ENCODE measurements around the gene SIN3A.

Gene SIN3A

DNA sequence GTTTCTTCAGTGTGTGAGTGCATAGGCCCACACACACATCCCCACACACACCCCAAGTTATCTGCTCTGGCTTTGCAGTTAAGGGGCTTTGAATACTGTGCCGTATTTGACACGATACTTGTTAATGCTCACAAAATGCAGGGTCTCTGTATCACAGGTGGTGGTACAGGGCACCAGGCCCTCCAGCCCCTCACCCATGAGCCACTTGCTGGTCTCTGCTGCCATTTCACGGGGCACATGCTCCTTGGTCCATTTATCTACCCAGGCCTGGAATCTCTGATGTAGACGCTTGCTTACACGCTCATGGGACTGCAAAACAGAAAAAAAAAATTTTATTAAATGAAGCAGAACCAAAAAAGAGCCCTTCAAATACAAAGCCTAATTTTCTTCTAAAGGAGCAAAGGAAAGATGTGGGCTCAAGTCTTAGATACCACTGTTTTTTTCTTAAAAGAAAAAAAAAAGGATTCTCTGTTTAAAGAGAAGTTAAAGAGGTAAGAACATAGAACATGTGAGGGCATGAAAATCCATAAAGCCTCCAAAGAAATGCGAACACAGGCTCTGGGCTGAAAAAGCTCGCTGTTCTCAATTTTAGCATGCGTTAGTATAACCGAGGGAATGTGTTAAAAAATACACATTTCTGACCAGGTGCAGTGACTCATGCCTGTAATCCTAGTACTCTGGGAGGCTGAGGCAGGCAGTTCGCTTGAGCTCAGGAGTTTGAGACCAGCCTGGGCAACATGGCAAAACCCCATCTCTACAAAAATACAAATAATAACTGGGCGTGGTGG, 79.4 kb downstream of the SIN3A start:
- no peak for DNase-seq

DNA sequence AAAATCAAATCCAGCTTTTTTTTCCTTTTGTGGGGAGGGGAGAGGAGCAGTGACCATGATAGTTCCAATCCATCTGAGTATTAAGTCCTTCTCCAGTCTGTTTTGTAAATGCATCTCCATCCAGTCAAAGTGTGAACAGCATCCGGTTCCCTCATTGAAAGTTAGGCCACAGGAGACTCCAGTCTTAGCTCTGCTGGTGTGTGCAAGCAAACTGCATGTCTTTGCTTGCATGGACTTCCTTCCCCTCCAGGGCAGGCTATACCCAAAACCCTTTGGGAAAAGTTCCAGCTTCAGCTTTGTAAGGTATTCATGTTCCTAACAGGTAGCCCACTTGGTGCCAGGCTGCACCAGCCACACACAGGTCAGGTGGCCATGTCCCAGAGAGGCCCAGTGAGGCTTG, 80.0 kb downstream of the SIN3A start:
- DNase-seq, result no peak

DNA sequence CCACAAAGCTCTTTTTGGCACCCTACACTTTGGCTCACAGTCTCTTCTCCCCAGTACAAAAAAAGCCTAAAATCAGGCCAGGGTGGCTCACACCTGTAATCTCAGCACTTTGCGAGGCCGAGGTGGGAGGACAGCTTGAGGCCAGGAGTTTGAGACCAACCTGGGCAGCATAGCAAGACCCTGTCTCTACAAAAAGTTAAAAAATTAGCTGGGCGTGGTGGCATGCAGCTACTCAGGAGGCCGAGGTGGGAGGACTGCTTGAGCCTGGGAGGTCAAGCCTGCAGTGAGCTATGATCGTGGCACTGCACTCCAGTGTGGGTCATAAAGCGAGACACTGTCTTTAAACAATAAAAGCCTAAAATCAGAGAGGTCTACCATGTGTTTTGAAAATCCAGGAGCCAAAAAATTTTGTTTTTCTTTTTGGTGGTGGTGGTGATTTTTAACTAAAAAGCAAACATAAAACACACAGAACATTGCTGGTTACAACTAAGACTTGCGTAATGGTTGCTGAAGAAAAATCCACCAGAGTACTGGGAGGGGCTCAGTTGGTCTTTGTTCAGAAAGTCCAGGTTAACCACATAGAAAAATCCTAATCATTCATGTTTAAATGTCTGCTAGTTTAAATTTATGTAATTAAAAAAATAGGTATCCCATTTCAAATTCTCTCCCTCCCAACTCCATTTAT, 81.5 kb downstream of the SIN3A start:
- DNase-seq, result no peak

DNA sequence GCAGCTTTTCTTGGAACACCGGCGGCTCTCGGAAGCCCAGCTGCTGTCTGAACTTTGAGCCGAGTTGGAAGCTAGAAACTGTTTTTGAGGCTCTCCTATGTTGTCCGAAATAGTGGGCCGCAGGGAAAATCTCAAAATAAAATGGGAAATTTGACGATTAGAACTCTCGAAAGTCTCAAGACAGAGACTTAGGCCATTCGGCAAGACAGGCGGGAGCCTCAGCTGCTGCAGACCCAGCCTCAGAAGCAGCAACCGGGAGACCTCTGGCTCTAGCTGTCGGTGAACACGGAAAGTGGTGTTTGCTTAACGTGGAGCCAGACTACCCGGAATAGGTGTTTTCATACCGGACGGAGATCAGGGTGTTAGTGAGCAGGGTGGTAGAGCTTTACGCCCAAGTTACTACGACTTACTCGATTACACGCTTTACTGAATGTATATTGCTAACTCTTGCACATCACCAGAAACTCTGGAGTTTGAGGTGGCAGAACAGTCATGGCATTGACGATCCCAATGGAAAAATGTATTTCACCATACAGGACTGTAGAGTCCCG, 82.7 kb downstream of the SIN3A start:
- DNase-seq, result no peak

DNA sequence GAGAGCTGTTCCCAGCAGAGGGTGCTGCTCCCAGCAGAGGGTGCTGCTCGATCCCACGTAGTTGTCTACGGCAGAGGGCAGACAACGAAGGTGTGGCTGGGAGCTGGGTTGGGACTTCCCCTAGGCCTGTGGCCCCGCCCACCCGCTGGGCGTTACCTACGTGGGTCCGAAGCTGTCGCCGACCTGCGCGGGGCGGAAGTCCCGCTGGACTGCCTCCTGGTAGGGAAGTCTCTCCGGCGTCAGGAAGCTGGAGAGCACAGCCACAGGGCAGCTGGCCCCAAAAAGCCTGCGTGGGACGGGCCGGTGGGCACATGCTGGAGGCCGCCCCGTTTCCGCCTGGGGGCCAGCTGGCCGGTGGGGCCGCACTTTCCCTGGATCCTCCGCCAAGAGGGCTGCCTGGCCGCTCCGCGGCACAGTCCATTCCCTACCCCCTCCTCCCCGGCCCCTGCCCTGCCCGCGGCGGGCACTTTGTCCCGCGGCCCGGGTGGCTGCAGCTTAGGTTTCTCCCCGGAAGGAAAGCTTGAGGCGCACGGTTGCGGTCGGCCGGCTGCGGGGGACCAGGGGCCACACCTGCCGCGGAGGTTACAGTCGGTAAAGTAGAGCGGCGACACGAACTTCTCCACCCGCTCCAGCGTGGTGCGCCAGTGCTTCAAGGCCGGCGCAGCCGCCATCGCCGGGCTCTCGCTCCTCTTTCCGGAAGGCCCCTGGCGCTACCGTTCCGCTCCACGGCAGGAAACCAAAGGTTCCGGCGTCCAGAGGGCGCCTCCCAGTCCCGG, 83.4 kb downstream of the SIN3A start, which contains the start of gene MAN2C1:
Gene MAN2C1, minus strand, starts transcription at position 695 of the 776 bp plus-strand sequence. Its CDS starts 24 bp downstream, at position 671.
- DNase-seq, result peak; percentile 91 to 98 (median 97)

DNA sequence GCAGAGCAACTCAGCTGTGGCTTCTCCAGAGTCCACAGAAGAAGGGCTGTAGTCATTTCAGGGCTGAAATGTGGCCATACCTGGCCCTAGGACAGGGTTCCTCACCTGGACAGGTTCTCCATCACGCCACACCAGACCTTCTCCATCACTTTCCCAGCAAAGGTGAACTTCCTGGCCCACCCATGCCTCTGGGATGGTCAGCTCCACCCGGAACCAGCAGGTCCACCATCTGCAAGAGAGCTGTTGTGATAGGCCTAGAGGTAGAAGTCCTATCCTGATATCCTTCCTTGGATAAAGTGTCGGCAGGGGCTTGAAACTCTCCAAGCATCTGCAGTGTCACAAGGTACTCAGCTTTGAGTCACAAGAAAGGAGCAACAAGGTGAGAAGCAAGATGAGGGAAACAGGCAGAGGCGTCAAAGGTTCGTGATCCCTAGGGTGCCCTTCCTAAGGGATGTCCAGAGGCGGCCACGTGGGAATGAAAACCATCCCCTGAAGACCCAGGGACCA, 84.0 kb downstream of the SIN3A start:
- DNase-seq, result no peak

DNA sequence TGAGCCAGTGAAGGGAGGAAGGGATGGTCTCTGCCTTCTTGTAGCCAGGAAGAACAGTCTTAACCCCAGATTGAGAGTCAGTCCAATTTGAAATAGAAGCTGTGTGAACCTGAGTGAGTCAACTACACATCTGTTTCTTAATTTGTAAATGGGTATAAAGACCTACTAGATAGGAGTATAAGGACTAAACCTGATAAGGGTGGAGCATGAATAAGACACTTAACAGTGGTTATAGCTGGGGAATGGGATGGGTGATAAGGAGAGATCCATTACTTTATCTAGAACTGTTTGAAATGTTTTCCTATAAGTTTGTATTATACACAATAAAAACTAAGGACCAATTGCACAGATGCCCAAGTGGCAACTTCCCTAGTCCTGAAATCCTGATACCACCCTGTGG, 84.5 kb downstream of the SIN3A start:
- DNase-seq, result no peak

DNA sequence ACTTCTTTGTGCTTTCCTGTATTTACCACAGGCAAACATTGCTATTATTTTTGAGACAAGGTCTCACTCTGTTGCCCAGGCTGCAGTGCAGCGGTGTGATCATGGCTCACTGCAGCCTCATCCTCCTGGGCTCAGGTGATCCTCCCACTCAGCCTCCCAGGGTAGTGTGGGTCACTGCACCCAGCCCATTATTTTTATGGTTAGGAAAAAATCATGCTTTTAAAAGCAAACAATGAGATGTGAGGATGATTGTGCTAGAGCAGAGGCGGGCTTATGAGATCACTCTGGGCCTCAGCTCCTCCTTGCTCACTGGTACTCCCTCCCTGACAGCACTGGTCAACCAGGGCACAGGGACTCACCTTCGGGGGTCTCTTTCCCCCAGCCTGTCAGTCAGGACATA, 85.3 kb downstream of the SIN3A start:
- no peak for DNase-seq

DNA sequence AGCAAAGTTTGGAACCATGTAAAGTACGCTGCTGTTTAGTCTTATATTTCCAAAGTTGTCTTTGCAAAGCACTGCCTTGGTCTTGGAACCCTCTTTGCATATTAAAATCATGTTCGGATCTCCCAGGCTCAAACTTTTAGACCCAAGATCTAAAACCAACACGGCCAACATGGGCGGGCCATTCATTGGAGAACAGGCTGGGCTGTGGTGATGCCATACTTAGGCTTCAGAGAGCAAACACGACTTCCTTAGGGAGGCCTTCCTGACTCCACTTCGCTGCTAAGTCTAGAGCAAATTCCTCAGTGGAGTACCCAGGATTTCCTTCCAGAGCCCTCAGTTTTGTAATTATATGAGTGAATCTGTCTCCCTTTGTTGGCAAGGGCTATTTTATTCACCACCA, 86.6 kb downstream of the SIN3A start:
- DNase-seq, result no peak

DNA sequence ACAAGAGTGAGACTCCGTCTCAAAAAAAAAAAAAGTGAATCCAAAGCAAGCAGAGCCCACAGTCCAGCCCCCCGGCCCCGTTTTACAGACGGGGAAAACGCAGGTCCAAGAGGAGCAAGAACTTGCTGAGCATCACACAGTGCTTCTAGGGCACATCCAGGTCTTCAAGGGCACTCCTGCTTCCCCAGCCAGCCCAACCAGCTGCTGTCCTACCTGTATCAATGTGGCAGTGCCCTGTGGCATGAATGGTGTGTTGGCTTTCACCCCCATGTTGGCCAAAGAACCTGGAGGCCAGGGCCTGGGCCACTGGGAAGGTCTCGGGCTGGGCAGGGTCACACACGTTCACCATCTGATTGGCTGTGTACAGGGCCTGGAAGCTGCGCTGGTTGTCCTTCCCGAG, 87.7 kb downstream of the SIN3A start:
- no peak for DNase-seq

DNA sequence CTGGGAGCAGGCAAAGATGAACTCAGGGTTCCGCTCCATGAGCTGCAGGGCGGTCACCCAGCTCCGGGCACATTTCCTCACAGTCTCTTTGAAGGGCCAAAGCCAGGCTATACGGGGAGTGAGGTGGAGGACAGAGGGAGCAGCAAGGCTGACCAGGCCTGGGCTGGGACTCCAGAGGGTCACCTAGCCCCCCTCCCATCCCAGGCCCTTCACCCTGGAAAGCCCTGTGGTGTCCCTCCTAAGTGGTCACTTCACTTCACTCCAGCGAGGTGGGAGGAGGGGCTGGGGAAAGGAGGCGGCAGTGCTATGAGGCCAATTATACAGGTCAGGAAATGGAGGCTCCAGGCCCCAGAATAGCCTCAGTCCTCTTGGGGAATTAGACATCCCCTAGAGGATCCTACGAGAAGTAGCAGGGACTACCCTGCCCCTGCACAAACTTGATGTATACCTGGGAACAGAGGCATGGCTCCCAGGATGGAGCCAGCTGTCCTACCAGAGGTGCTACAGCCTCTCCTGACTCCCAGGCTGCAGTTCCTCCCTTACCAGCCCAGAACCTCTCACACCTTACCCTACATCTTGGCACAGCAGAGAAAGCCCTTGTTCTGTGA, 88.7 kb downstream of the SIN3A start:
- DNase-seq, result no peak

DNA sequence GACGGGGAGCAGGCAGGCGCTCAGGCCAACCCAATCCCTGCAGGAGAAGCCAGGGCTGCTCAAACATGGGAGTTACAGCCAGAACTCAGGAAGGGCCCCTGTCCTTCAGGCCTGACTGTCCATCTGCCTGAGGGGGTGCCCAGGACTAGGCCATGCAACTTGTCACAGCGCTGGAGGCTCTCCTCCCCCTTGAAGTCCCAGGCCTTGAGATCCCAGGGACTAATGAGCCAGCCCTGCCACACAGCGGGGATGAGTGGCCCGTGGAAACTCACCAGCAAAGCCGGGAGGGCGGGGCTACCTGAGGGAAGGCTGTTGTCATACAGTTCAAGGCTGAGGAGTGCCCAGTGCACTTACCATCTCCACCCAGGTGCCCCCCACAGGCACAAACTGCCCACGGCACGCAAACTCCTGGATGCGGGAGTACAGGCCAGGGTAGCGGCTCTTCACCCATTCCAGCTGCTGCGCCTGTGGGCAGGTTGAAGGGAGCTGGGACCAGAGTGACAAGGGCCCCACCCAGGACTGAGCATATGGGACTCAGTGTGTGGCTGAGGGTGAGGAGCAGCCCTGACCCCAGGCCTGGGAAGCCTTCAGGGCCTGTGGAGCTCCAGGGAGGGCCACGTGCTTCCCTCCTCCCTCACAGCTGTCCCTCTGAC, 89.4 kb downstream of the SIN3A start:
- no peak for DNase-seq

DNA sequence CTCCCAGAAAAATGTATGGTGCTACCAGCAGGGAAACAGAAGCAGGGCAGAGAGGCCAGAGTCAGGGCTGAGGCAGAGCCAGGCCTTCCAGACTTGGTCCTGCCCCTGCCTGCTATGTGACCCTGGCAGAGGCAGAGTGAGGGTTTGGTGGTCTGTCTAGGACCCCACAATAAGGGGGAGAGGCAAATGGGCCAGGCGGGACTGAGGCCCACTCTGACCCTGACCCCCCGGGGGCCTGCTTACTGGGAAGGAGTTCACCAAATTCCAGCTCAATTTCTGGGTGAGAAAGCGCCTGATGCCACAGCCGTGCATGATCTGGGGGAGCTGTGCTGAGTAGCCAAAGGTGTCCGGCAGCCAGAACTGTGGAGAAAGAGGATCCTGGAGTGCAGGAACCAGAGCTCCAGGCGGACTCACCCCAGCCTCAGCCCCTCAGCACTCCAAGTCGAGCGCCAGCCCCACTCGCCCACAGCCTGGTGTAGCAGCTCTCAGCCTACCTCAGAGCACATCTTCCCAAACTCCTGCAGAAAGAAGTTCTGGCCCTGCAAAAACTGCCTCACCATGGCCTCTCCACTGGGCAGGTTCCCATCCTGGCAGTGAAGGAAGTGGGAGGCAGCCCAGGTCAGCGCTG, 90.0 kb downstream of the SIN3A start:
- no peak for DNase-seq

DNA sequence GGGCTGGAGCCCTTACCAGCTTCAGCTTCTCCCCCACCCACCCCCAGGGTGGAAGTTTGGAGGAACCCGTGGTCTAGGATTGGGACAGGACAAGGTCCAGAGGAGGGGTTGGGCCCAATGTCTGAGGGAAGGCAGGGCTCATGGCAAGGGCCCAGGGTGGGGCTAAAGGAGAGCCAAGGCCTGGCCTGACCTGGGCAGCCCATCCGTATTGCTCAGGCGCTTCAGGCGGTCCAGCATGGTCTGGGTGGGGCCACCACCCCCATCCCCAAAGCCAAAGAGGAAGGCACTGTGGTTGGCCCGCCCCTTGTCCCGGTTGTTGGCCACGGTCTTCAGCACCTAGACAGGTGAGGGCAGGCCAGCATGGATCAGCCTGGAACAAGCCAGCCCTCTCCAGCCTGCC, 90.6 kb downstream of the SIN3A start:
- no peak for DNase-seq

DNA sequence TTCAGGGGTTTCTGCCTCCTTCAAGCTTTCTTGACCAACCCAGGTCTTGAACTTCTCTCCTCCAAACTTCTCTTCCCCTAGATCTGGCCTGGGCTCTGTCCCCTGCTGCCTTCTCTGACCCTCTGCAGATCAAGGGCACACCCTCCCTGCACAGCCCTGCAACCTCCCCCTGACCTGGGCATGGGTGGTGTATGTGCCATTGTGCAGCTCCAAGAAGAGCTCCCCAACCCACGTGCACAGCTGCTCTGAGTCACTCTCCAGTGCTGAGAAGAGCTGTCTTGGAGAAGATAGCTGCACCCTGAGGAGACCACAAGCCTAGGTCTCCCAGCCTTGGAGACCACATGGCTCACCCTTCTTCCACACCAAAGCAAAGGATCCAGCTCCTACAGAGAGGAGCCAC, 91.1 kb downstream of the SIN3A start:
- no peak for DNase-seq

DNA sequence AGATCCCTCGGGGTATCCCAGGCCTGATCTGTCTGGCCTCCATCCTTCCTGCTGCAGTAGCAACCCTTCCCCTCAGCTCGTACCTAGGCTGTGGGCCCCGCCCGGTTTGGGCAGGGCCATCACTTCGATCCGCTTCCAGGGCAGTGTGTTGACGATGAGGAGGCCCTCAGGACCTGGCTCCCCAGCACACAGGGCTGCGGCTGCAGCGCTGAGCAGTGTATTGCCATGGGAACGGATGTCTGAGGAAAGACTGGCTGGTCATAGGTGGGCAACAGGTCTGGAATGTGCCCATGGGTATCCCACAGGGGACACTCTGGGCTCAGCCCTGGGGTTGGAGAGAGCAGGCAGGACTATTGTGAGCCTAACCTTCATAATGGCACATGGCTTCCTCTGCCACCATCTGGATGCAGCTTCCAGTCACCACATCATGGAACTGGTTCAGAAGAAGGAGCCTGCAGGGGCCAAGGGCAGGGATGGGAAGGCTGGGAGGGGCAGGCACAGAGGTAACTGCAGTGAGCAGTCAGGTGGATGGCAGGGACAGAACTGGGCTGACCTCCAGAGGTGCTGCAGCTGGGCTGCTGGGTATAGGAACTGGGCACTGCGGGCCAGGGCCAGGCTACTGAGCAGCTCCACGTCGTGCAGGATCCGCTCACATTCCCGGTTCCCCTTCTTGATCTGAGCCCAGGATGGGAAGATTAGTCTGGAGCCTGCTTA, 91.8 kb downstream of the SIN3A start:
- DNase-seq, result no peak

DNA sequence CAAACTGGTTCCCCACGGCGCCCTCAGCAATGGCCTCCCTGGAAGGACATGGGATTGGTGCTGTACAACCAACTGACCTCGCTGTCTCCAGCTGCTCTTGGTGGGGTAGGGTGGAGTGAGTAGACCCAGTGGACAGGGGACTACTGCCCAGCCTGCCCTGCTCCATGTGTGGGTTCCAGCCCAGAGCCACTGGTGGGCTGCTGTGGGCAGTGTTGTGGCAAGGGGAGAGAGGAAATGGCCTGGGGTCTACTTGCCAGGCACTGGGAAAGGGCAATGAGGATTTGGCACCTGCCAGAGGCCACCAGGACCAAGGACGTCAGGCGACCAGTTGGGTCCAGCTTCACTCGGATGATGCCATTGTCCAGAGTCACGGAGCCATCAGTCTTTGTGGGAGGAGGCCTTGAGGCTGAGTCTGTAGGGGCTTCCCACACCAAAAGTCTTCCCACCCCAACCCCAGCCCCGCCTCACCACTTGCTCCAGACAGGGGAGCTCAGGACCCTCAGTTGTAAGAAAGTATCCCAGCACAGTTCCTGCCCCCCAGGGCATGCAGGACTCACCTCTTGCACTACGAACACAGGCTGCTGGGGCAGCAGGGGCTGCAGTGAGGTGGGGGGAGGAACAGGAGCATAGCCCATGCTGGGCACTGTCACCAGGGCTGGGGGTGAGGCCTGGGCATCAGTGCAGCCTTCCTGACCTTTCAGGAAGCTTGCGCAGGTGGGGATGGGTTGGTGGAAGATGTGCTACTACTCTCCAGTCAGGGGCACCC, 92.5 kb downstream of the SIN3A start:
- no peak for DNase-seq

DNA sequence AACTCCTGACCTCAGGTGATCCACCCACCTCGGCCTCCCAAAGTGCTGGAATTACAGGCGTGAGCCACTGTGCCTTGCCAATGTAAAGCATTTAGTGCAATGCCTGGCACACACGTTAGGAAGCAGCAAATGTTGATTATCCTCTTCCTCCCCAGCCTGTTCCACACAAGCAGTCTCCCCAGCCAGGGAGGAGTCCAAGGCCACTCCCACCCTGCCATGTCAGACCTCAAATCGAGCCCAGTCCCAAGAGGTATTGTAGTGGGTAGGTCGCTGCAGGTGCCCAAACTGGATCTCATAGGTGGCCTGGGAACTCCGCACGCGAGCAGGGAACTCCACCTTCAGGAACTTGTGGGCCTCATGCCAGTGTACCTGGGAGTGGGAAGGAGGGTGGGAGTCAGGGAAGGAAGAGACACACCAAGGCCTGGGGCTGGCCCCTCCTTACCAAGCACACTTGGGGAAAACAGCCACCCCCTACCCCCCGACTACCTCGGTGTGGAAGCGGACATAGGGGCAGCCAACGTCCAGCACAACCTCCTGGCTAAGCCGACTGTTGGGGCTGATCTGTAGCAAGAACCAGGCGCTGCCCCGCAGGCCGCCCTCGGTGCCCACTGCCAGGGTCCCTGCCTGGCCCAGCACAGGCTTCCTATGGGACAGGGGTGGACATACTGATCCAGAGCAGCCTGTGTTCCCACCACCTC, 93.4 kb downstream of the SIN3A start:
- DNase-seq, result no peak

DNA sequence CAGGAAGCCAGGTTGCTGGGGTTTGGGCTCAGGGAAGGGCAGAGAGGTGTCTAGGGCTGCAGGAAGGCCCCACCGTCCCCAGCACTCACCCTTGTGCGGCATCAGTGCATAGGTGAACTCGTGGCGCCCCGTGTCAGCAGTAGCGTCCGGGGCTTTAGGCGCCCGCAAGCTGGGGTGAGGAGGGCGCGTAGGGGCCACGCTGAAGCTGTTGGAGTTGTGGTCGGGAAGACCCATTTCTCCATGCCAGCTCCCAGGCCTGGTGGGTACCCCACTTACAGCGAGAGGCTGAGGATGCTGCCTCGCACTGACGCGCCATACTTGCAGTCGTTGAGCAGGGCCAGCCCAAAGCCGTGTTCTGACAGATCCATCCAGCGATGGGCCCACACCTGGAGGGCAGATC, 95.0 kb downstream of the SIN3A start:
- DNase-seq, result no peak

DNA sequence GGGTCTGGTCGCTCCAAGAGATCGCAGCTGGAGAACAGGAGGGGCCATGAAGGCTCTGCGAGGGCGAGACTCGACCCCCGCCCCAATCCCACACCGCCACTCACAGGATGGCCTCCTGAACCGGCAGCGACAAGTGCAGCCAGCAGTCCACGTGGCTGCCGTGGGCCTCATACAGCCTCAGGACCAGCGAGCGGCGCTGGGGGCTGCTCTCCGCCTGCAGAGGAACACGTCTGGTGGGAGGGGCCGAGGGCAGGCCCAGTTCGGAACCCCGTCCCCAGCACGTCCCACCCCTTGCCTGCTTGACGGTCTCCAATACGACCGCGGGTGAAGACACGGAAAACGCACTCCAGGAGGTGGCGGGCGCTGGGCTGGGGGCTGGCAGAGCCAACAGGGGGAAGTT, 95.5 kb downstream of the SIN3A start:
- DNase-seq, result no peak
